ENCODE results near the gene GPBP1. TPM values are rescaled to one million over a fixed set of nuclear protein-coding genes. Genes with fewer than 3 reads are reported as not detected.
"Not testable (repeated sequence)": the region's sequence is repeated elsewhere in the genome, so short reads cannot be mapped to it uniquely, and the experiment has no call there.

The GPBP1 gene
- total and polyA plus RNA-seq, 2 experiments from 2014 or later, result 38.1 to 41.7 TPM

DNA sequence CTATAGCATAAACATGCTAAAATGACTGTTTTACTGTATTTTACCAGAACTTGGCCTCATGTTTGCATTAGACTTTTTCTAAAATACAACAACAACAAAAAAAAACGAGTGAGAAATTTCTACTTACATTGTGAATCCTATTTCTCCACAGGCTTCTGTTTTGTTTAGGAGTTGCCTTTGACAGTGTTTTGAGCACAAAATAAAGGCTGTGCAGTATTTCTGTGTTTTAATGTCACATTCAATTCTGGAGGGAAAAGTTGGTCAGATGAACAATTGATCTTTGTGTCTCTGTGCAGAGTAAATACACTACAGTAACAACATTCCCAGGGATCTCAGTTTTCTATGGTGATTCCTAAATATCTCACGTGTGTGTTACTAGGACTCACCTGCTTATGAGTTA is 131.1 kb downstream of the GPBP1 start:
- H3K9me3 ChIP-seq (ENCODE audit: low read depth), result no peaks in the 10 kb centered on the region
- no peak overlapping the region for H3K4me2 ChIP-seq (ENCODE audit: unreplicated experiment)
- H3K27ac ChIP-seq, result no peak overlapping the region
- no peaks in the 10 kb centered on the region for H3K36me3 ChIP-seq (ENCODE audit: low read depth)
- H3F3A ChIP-seq (ENCODE audit: insufficient read depth), result no peaks in the 10 kb centered on the region; the same call in 1 of the 2 replicates
- DNase-seq, result no peak
- no peaks in the 10 kb centered on the region for H3K9me2 ChIP-seq (ENCODE audit: insufficient read depth)
- no peaks in the 10 kb centered on the region for H3K79me2 ChIP-seq (ENCODE audit: insufficient read depth)
- no peak for TF ChIP-seq EZH2phosphoT487 (IDR thresholded peaks at IDR 0.05; ENCODE audit: insufficient read depth, low read depth)
- TF ChIP-seq EZH2 (IDR thresholded peaks at IDR 0.05; ENCODE audit: insufficient read depth, poor library complexity, severe bottlenecking), result no peak
- H3K27me3 ChIP-seq (replicated peaks; ENCODE audit: insufficient read depth), result no peaks in the 10 kb centered on the region
- in situ Hi-C loops (cut with MboI), result loop anchor here (10.0 to 25.0 kb wide), 2 partner anchors 180 to 582 kb away; partner anchors contain the start of gene ACTBL2
- H3K9ac ChIP-seq, result no peak overlapping the region
- no peaks in the 10 kb centered on the region for H4K20me1 ChIP-seq (ENCODE audit: insufficient read depth)
- WGBS, 2 experiments (ENCODE audit: low coverage in 1 of 2, low lambda C conversion rate in 2 of 2, missing lambda C conversion rate in 2 of 2), result 42 to 44% methylated on average over 2 of the region's 2 CpGs
- 0 out of 2 replicates have a peak, but pooled peaks cover 5% of the 10 kb centered on the region for H3K4me1 ChIP-seq (ENCODE audit: insufficient read depth)
- H3K4me3 ChIP-seq, result no peak overlapping the region
- no peak overlapping the region for H2AFZ ChIP-seq

DNA sequence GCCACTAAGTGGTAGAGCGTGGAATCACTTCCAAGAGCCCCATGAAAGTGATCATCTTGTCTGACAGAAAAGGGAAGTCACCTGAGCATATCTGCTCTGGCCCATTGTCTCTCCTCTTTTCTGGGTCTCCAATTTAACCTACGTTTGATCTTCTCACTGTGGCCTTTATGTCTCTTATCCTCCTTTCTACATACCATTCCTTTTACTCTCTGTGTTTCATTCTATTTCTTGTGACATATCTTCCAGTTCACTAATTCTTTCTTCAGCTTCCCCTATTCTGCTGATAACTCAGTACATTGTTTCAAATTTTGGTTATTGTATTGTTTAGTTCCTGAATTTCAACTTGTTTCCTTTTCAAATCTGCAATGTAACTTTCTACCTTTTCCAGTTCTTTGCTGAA is 132.5 kb downstream of the GPBP1 start:
- Histone ChIP-seq H3K9me3 (ENCODE audit: low read depth) (no peaks in the 10 kb centered on the region), H3K4me2 (ENCODE audit: unreplicated experiment) (no peak overlapping the region), H3K9ac (no peak overlapping the region), H3K27ac (no peak overlapping the region), H4K20me1 (ENCODE audit: insufficient read depth) (no peaks in the 10 kb centered on the region), H3K9me2 (ENCODE audit: insufficient read depth) (no peaks in the 10 kb centered on the region), H3F3A (ENCODE audit: insufficient read depth) (no peaks in the 10 kb centered on the region; the same call in 1 of the 2 replicates), H3K4me1 (ENCODE audit: insufficient read depth) (peaks cover 8% of the 10 kb centered on the region), H3K79me2 (ENCODE audit: insufficient read depth) (no peaks in the 10 kb centered on the region), H3K4me3 (no peak overlapping the region), H3K27me3 (replicated peaks; ENCODE audit: insufficient read depth) (no peaks in the 10 kb centered on the region), H3K36me3 (ENCODE audit: low read depth) (no peaks in the 10 kb centered on the region), H2AFZ (no peak overlapping the region)
- in situ Hi-C loops (cut with MboI), result loop anchor here (10.0 to 25.0 kb wide), 2 partner anchors 178 to 581 kb away; partner anchors contain the start of gene ACTBL2
- TF ChIP-seq EZH2phosphoT487 (IDR thresholded peaks at IDR 0.05; ENCODE audit: insufficient read depth, low read depth) (no peak), EZH2 (IDR thresholded peaks at IDR 0.05; ENCODE audit: insufficient read depth, poor library complexity, severe bottlenecking) (no peak)
- WGBS, 2 experiments (ENCODE audit: low coverage in 1 of 2, low lambda C conversion rate in 2 of 2, missing lambda C conversion rate in 2 of 2), result 51 to 58% methylated on average over 2 of the region's 2 CpGs
- DNase-seq, result no peak

DNA sequence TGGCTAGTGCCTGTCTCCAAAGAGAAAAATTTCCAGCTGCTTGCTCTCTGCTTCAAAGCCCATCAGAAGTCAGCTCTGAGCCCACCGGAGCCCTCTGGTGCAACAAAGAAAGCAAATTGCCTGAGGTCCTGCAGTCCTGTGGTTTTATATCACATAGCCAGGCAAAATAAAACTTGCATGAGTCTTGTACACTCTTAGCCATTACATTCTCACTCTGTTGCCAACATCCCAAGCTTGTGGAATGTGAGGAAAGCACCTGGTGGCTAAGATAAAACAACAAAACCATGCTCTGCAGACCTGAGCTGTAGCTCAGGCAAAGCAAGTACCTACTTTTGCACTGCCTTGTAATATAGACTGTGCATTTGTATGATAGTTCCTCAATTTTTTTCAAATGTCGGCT is 133.7 kb downstream of the GPBP1 start:
- Histone ChIP-seq H3K4me2 (ENCODE audit: unreplicated experiment) (no peak overlapping the region), H3K27me3 (replicated peaks; ENCODE audit: insufficient read depth) (no peaks in the 10 kb centered on the region), H3K9me2 (ENCODE audit: insufficient read depth) (no peaks in the 10 kb centered on the region), H3K36me3 (ENCODE audit: low read depth) (no peaks in the 10 kb centered on the region), H3K9me3 (ENCODE audit: low read depth) (no peaks in the 10 kb centered on the region), H3K4me1 (ENCODE audit: insufficient read depth) (peaks cover 11% of the 10 kb centered on the region), H3K79me2 (ENCODE audit: insufficient read depth) (no peaks in the 10 kb centered on the region), H3K4me3 (no peak overlapping the region), H3K9ac (no peak overlapping the region), H4K20me1 (ENCODE audit: insufficient read depth) (no peaks in the 10 kb centered on the region), H2AFZ (no peak overlapping the region), H3K27ac (no peak overlapping the region), H3F3A (ENCODE audit: insufficient read depth) (peaks cover 6% of the 10 kb centered on the region; the same call in 1 of the 2 replicates)
- in situ Hi-C loops (cut with MboI), result loop anchor here (10.0 to 25.0 kb wide), 2 partner anchors 177 to 580 kb away; partner anchors contain the start of gene ACTBL2
- DNase-seq, result no peak
- no peak for TF ChIP-seq EZH2phosphoT487 (IDR thresholded peaks at IDR 0.05; ENCODE audit: insufficient read depth, low read depth)
- WGBS, 2 experiments (ENCODE audit: low coverage in 1 of 2, low lambda C conversion rate in 2 of 2, missing lambda C conversion rate in 2 of 2), result 58 to 61% methylated on average over 2 of the region's 2 CpGs

DNA sequence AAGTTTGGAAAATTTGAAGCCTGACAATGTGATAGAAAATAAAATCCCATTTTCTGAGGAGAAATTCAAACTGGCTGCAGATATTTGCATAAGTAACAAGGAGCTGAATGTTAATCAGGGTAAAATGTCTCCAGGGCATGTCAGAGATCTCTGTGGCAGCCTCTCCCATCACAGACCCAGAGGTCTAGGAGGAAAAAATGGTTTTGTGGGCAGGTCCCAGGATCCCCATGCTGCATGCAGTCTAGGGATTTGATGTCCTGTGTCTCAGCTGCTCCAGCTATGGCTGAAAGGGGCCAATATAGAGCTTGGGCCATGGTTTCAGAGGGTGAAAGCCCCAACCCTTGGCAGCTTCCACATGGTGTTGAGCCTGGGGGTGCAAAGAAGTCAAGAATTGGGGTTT is 135.2 kb downstream of the GPBP1 start:
- not testable (repeated sequence) for H3K27ac ChIP-seq; H3K27me3 ChIP-seq (replicated peaks; ENCODE audit: insufficient read depth); H2AFZ ChIP-seq; H3K9me3 ChIP-seq (ENCODE audit: low read depth); H3K4me3 ChIP-seq; DNase-seq; H3K79me2 ChIP-seq (ENCODE audit: insufficient read depth); H3K9ac ChIP-seq; H3K4me1 ChIP-seq (ENCODE audit: insufficient read depth); H3K4me2 ChIP-seq (ENCODE audit: unreplicated experiment); H3K36me3 ChIP-seq (ENCODE audit: low read depth); H4K20me1 ChIP-seq (ENCODE audit: insufficient read depth); H3F3A ChIP-seq (ENCODE audit: insufficient read depth); H3K9me2 ChIP-seq (ENCODE audit: insufficient read depth)
- in situ Hi-C loops (cut with MboI), result loop anchor here (10.0 to 25.0 kb wide), 2 partner anchors 176 to 578 kb away; partner anchors contain the start of gene ACTBL2

DNA sequence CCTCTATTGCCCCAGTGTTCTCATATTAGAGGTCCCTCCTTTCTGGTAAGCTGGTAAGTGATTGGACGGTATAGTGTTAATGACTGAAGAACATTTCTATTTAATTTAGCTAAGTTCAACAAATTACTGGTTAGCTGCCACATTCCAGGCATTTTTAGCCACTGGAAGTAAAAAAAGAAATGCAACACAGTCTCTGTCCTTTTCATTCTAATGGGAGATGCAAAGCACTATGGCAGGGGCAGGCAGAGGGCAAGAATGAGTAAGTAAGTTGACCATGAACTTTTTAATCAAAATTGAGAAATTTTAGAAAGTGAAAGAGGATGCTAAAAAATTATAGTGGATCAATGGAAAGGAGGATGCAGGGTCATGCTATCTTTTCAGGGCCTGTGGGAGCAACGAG is 137.4 kb downstream of the GPBP1 start:
- H3K9ac ChIP-seq, result no peak overlapping the region
- H3K27ac ChIP-seq, result no peak overlapping the region
- no peak overlapping the region for H3K4me3 ChIP-seq
- H4K20me1 ChIP-seq (ENCODE audit: insufficient read depth), result no peaks in the 10 kb centered on the region
- peaks cover 10% of the 10 kb centered on the region for H3K4me1 ChIP-seq (ENCODE audit: insufficient read depth)
- H3K9me3 ChIP-seq (ENCODE audit: low read depth), result no peaks in the 10 kb centered on the region
- no peaks in the 10 kb centered on the region for H3K36me3 ChIP-seq (ENCODE audit: low read depth)
- H3K4me2 ChIP-seq (ENCODE audit: unreplicated experiment), result peak overlapping the region; percentile 12
- in situ Hi-C loops (cut with MboI), result loop anchor here (25.0 kb wide), 1 partner anchor 576 kb away; no protein-coding TSS in a partner anchor
- no peaks in the 10 kb centered on the region for H3K9me2 ChIP-seq (ENCODE audit: insufficient read depth)
- H3F3A ChIP-seq (ENCODE audit: insufficient read depth), result peaks cover 6% of the 10 kb centered on the region; the same call in 1 of the 2 replicates
- 44 to 55% methylated on average over 2 of the region's 2 CpGs for WGBS, 2 experiments (ENCODE audit: low coverage in 1 of 2, low lambda C conversion rate in 2 of 2, missing lambda C conversion rate in 2 of 2)
- H3K27me3 ChIP-seq (replicated peaks; ENCODE audit: insufficient read depth), result no peaks in the 10 kb centered on the region
- no peak overlapping the region for H2AFZ ChIP-seq
- TF ChIP-seq EZH2phosphoT487 (IDR thresholded peaks at IDR 0.05; ENCODE audit: insufficient read depth, low read depth), result no peak
- no peak for TF ChIP-seq EZH2 (IDR thresholded peaks at IDR 0.05; ENCODE audit: insufficient read depth, poor library complexity, severe bottlenecking)
- H3K79me2 ChIP-seq (ENCODE audit: insufficient read depth), result no peaks in the 10 kb centered on the region
- DNase-seq, result peak; percentile 14

Data from GM23248 (cell line).